Posterior cingulate gyrus (tissue), 11 donors: Measurements from ENCODE around the gene ETS1.

Source experiments
- DNase-seq, 10 donors: peaks; one replicate each; pipeline versions ENCODE4 v3.0.0 to v3.0.0-alpha.2; 2020 to 2021; ENCODE audit warnings: mixed read lengths in 3 of 10
- intact Hi-C: fragments of 100-400 bp; cut with DNase I; formaldehyde crosslinking; loops from one replicate; pipeline ENCODE4 v1.15.1; 2023

ETS1 gene

DNA sequence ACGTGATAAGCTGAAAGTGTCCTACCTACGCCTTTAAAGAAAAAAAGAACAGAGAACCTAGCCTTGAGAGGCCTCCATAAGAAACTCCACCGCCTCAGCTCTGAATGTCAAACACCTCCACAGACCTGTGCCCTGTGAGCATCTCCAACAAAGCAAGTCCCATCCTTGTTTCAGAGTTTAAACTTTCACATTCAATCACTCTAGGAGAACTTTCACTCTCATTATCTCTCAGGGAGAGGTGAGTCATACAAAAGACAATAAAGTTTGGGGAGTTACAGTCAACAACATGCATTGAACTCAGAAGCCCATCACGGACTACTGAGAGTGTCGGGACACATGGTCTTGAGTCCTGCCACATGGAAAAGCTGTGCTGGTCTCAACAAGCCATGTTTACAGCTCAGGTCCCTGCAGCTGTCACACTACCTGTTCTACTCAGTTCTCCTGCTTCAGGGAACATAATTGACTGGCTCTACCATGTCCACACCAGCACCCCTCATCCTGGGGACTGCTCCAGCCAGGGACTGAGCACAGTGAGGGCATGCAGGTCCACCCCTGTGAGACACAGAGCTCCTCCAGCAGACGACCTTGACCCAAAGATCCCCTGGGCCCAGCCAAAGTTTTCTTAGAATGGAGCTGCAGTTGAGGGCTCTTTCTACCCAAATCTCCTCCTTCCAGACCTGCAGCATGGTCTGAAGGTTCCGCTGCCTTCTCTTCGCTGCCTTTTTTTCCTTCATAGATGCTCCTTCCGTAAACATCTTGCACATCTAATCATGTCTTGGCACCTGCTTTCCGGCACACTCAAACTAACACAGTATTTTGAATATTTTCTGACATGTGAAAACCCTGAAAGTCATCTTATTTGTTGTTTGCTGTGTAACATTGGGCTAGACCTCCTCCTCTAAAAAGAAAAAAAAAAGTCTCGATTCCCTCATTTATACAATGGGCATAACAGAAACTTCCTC, 114.9 kb downstream of the ETS1 start:
- DNase-seq = no peak
- intact Hi-C loops = no loop called here

GRCh38 chr11:128471138-128471661, 116.2 kb downstream of the ETS1 start:
- DNase-seq = no peak
- intact Hi-C loops = no loop called here

- intact Hi-C loops = no loop called here
- no peak for DNase-seq
Observed at GRCh38 chr11:128470081-128470480, 117.3 kb downstream of the ETS1 start.

- no peak for DNase-seq
- intact Hi-C loops = no loop called here
Observed at GRCh38 chr11:128469220-128469619, 118.1 kb downstream of the ETS1 start.

- intact Hi-C loops = no loop called here
- DNase-seq = no peak
Observed at GRCh38 chr11:128468111-128468510, 119.2 kb downstream of the ETS1 start.

DNA sequence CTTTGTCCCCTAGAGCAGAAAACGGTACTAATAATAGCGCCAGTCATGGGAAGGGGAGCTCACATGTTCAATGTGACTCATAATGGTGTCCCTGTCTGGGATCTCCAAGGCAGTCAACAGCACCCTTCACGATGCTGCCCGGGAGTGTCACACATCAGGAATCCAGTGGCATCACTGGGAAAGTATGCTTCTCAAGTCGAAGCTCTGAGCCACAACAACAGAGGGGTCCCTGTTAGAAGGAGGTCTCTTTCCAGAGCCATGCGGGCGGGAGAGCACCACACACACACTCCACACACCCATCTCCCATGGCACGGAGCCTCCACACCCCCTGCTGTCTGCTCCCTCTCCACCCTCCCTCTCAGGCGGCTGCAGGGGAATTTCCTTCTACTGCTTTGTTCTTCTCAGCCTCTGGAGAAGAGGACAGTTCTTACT, 119.7 kb downstream of the ETS1 start:
- no peak for DNase-seq
- intact Hi-C loops = no loop called here

DNA sequence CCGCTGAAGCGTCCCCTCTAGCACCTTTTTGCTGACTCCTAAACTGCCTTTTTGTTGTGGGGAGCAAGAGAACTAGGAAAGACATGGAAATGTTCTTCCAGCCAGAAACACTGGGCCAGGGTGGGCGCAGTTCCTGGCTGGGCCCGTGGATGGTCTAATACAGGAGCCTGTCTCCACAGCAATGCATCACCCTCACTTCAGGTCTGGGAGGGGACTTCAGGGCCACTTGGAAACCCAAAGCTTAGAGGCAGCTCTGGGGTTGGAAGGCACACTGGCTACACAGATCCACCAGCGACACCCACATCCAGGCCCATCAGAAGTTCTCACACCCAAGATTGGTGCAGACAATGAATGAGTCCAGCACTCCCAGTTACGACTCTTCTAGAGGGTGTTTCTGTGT, 120.3 kb downstream of the ETS1 start:
- intact Hi-C loops = no loop called here
- no peak for DNase-seq

GRCh38 chr11:128465946-128466705, 121.2 kb downstream of the ETS1 start:
- intact Hi-C loops = no loop called here
- DNase-seq = peak in 1 of 10 donors; percentile 73

GRCh38 chr11:128465531-128465930, 121.8 kb downstream of the ETS1 start:
- no peak for DNase-seq
- intact Hi-C loops = no loop called here

- DNase-seq = no peak
- intact Hi-C loops = no loop called here
Observed at GRCh38 chr11:128464878-128465450, 122.4 kb downstream of the ETS1 start.

DNA sequence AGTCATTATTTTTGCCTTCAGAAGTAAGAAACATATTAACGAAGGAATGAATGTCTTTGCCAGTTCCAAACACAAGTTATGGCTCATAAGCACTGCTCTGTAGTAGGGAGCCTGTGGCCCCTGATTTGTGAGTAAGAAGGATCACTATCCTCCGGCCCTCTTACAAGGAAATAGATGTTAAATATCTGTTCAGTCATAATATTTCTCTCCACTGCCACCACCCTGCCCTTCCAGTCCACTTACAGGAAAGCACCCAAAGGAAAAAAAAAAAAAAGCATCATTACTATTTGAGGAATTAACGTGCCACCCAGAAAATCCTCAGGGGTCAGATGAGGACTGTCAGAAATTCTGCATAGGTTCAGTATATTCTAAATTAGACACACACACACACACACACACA, 123.4 kb downstream of the ETS1 start:
- intact Hi-C loops = no loop called here
- no peak for DNase-seq

DNA sequence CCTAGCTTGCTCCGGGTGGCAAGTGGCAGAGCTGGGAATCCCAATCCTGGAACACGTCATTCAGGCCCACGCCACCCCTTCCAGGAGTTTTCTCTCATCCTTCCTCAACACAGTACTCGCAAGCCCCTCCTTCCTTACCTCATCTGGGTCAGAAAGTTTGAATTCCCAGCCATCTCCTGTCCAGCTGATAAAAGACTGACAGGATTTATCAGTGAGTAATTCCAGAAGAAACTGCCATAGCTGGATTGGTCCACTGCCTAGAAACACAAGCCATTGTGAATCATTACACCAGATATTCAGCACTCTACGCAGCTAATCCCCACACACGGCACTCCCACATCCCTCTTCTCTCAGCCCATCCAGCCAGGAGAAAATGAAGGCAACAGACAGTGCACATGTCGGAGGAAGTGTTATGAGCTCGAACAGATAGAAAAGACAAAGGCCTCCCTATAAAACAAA, 124.0 kb downstream of the ETS1 start:
- DNase-seq = no peak
- intact Hi-C loops = no loop called here

- DNase-seq = no peak
- intact Hi-C loops = no loop called here
Observed at GRCh38 chr11:128462922-128463321, 124.4 kb downstream of the ETS1 start.

DNA sequence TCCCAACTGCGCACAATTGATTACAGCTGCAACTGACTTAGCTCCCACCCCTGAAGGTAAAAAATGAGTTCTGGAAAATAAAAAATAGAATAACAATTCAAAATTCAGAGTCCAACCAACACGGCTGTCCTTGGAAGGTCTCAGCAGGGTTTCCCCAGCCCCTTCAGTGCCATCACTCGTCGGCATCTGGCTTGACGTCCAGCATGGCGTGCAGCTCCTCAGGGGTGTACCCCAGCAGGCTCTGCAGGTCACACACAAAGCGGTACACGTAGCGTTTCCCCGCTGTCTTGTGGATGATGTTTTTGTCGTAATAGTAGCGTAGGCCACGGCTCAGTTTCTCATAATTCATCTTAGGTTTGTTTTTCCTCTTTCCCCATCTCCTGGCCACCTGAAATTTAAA, 125.2 kb downstream of the ETS1 start:
- intact Hi-C loops = no loop called here
- no peak for DNase-seq

- DNase-seq = no peak
- intact Hi-C loops = no loop called here
Observed at GRCh38 chr11:128458321-128458720, 129.0 kb downstream of the ETS1 start.

GRCh38 chr11:128457874-128458273, 129.5 kb downstream of the ETS1 start:
- DNase-seq = no peak
- intact Hi-C loops = no loop called here

DNA sequence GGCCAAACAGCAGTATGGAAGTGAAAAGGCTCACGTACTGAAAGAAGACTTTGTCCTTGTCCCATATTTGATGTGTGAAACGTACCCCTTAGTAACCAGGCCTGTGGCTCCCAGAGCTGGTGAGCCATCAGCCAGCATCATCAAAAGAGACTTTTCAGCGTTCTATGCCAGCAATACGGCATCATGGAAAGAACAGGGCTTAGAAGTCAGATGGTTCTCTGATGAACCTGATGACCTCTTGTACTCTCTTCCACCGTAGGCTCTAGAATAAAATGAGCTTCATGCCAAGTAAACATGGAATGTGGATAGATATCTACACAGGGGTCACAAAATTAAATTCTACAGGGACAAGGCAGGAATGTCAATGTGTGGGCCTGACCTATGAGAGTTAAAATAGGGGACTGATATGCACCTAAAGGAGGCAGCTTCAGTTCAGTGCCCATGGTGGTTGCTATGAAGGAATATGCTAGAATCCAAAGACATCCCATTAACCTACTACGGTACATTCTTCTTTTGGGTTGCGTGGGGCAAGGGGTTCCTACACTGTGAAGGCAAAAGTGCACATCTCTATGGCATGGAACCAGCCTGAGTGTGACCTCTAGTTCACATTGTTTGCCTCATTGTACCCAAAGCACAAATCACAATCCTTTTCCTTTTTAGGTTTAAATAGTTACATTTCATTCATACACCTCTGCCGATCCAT, 130.6 kb downstream of the ETS1 start:
- intact Hi-C loops = no loop called here
- no peak for DNase-seq

DNA sequence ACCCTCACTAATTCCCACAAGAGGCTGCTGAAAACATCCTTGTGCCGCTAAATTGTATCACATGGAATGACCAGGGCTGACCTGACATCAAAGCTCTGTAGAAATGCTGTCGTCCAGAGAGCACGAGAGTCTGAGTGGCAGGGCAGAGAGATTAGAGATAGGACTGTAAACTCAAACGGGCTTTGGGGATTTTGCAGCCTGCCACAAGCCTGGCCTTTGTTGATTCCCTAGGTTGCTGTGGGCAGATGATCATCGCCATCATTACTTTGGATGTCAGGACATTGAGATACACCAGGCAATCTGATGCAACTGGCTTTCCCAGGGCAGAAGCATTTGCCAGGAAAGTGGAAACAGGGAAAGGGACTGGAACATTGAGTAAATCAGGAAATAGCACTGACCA, 131.6 kb downstream of the ETS1 start:
- DNase-seq = no peak
- intact Hi-C loops = no loop called here

DNA sequence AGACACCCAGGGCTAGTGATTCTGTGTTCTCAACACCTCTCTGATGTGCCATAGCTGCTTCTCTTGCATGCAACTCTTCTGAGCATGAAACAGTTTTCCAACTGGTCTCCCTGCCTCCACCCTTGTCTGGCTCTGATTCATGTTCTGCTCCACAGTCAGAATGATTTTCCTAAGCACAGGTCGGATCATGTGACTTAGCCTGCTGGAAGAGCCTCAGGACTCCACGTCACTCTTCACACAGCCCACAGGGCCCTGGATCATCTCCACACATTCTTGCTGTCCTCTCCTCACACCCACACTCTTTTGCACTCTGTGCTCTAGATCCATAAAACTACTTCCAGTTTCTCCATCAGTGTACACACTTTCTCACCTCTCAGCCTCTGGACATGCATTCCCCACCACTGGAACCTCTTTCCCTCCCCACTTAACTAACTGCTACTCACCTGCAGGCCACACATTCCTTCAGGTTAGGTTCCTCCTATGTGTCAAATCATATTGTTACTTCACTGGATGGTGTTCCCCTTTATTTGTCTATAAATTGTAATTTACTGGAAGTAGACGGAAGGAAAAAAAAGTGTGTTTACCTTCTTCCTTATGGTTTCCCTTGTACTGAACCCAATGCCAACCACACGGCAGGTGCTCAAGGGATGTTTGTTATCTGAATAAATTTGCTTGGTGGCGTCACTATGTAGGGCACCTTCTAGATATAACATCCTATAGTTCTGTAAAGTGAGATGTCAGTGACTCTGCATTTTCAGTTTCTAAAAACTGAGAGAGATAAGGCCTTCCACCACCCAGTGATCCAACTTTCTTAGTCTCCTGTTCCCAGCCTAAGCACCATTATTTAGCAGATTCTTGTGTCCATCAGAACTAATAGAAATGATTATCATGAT, 133.7 kb downstream of the ETS1 start:
- intact Hi-C loops = no loop called here
- DNase-seq = peak in 7 of 10 donors; percentile 49 to 93 (median 63)
